Measurements from ENCODE around the gene EPB41L4A. TPM values are rescaled to one million over a fixed set of nuclear protein-coding genes. Genes with fewer than 3 reads are reported as not detected.
"Not testable (repeated sequence)": the region's sequence is repeated elsewhere in the genome, so short reads cannot be mapped to it uniquely, and the experiment has no call there.

The EPB41L4A gene
- total RNA-seq, 1 donor from 2014 or later = 13.4 TPM

DNA sequence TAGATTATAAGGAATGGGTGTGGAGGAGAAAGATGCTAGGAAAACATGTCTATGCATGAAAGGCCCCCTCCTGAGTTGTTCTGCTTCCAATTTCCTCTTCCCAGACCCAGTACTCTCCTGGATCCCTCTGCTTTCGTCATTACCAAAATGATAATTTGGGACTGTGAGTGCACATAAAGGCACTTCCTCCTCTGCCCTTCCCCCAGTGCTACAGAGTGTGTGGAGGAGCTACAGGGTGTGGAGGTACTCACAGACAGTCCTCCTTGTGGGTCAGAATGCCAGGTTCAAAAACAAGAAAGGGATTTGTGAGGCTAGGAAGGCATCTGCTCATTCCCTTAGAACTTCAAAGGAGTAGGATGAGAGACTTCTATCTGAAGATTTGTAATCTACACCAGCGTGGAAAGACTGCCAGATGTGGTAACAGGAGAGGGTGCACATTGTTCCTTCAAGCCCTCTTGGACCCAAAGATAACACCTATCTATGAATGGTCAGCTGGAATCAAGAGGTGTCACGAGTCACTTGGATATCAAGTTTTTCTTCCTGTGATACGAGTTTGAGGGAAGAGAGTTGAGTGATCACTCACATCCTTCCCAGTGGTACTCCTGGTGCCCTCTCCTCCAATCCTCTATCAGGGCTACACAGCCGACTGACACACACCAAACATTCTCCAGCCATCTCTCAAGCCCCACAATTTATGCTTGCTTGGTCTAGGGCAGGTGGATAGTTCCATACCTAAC, 201.1 kb downstream of the EPB41L4A start:
- no peak for DNase-seq (ENCODE audit: low read depth, low spot score)

DNA sequence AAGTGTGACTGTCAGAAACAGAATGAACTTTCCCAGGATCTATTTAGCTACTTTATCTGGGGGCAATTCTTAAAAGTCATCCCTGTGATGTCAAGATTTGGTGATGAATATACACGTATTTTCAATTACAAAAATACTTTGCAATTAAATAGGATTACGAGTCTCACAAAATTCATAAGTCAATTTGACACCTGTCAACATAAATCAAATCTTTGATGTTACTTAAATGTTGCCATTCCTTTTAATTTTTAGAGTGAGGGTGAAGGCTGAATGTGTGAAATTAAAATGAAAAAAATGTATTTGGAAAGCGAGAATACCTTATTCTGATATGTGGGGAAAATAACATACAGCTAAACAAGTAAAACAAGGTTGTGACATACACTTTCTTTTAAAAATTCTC, 202.9 kb downstream of the EPB41L4A start:
- no peak for DNase-seq (ENCODE audit: low read depth, low spot score)

DNA sequence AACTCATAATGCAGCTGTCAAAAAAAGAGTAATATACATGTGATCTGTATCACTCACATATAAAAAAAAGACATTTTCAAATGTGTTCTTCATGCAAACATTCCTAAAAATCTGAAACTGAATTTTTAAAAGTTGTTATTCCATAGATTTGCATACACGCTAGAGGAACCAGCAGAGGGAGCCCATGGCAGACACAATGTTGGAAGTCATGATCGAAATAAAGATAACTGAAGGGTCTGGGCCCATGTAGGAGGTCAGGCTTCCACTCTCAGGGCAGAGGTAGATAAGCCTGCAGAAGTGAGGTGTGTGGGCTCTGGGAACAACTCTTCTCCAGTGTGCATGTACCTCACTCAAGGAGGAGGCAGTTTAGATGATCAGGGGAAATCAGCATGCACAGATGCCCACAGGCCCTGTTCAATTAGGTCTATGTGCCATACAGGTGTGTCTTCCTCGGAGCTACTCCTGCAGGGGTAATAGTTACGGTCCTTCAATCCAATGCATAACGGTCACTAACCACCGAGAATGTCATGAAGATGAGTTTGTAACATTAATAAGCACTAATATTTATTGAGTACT, 208.6 kb downstream of the EPB41L4A start:
- peak; percentile 11 for DNase-seq (ENCODE audit: low read depth, low spot score)

DNA sequence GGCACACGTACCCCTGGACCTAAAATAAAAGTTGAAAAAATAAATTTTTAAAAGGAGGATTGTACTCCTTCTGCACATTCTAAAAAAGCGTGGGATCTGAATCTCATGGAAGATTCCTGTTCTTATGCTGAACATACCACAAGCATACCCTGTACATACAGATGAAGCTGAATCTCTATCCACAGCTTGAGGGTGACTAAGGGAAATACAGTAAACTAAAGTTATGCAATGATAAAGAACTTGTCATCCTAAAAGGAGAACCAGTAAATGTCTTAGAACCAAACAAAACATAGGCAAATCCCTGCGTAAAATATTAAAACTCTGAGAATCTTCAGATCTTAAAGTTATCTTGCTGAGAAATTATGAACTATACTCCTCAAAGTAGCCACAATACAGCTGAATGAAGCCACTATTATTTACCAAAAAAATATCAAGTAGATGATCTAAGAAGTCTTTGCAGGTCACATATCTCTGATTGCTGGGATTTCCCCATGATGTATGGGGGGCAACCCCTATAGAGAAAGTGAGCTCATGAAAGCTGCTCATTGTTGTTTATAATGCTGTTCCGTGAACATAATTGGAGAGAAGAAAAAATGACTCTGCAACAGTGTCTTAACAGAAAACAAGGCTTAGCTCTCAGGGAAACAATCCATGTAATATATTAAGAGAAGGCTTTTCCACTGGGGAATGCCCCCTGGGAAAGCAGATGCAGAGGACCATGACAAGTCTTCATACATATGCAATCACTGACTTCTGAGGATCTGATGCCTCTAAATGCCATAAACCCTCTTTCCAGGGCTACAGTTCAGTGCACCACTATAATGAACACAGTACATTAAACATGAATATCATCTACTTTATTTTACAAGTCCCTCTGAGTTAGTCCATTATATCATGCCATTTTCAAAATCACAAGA, 210.1 kb downstream of the EPB41L4A start:
- no peak for DNase-seq (ENCODE audit: low read depth, low spot score)

DNA sequence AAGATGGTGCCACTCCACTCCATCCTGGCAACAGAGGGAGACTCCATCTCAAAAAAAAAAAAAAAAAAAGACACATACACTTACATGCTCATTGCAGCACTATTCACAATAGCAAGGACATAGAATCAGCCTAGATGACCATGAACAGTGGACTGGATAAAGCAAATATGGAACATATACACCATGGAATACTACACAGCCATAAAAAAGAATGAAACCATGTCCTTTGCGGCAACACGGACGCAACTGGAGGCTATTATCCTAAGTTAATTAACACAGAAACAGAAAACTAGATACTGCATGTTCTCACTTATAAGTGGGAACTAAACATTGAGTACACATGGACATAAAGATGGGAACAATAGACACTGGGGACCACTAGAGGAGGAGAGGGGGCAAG, 210.9 kb downstream of the EPB41L4A start:
- not testable (repeated sequence) for DNase-seq (ENCODE audit: low read depth, low spot score)

DNA sequence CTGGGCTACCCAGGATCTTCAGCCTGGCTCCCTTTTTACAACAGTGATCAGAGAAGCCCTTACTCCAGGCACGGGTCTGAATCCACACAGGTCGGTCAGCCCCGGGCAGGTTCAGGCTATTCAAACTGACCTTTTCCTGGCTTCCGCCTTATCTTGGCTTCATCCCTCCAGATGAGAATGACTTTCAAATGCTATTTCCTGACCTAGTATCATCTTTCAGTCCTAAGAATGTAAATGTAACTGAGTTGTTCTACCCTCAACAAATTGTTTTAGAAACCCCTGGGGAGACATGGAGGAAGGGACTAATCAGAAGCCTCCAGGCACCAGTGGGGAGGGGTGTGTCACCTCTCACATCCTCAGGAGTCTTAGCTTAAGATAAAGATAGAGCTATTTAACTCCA, 213.2 kb downstream of the EPB41L4A start:
- no peak for DNase-seq (ENCODE audit: low read depth, low spot score)

DNA sequence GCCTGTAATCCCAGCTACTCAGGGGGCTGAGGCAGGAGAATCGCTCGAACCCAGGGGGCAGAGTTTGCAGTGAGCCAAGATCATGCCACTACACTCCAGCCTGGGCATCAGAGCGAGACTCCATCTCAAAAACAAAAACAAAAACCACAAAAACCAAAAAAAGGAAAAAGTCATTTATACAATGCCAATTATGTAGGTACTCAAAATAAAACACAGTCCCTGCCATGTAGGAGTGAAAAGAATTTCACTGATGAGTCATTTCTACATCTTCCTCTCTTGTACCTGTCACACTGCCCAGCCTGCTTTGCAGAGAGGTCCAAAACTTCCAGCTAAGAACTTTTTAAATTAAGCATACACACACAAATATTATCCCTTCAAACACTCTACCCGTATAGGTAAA, 215.8 kb downstream of the EPB41L4A start:
- no peak for DNase-seq (ENCODE audit: low read depth, low spot score)

DNA sequence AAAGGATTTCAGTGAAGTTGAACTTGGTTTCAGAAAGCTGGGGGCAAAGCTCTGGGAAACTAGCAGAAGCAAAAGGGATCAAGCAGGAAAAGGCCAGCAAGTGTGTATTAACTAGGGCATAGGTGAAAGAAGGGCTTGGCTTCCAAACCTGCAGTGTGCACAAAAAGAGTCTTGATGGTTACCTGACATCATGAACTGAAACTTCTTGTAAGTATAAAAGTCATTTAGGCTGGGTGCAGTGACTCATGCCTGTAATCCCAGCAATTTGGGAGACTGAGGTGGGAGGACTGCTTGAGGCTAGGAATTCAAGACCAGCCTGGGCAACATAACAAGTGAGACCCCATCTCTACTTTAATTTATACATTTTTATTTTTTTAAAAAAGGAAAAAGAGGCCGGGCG, 216.4 kb downstream of the EPB41L4A start:
- no peak for DNase-seq (ENCODE audit: low read depth, low spot score)

DNA sequence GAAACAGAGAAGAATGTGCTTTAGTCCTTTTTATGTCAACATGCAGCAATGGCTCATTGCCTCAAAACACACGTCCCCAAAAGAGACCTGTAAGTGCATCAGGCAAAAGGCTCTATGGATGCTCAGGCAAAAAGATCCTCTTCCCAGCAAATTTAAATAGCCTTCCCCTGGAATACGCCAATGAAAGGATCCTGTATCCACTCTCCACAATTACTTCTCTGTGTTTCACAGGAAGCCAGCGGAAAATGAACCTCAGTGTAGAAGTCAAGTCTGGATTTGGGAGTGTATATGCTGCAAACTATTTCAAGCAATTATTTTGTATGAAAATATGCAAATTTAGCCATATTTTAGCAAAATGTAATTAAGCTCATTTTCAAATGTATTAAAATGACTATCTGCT, 217.9 kb downstream of the EPB41L4A start:
- no peak for DNase-seq (ENCODE audit: low read depth, low spot score)

DNA sequence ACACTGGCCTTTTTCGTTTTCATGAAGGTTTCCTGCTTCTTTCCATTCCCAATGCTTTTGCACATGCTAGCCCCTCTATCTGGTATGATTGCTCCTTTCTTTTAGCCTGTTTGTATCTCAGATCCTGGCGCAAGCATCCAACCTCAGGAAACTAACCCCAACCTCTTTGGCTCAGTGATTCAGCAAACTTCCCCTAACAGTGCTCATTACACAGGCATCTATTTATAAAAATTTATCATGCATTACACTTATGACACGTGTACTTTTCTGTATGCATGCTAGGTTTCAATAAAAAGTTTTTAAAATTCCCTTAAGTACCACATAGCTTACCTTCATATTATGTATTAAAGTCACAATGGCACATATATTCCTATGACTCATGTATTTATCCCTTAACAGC, 218.9 kb downstream of the EPB41L4A start:
- DNase-seq (ENCODE audit: low read depth, low spot score) = no peak

DNA sequence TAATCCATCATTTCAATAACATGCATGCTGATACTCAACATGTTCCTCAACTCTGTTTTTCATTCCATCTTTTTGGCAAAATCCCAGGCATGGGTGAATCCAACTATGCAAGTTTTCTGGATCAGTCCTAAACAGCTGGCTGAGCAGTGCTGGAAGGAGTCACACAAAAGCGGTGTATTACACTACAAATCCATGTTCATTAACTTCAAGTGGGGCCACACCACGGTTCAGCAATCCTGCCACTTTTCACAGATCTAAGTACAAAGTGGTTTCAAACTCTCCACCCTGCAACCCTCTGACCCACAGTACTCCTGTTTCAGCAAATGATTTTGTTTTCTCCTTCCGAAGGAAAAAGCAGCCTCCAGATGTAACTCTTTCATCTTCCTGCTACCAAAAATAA, 222.5 kb downstream of the EPB41L4A start:
- DNase-seq (ENCODE audit: low read depth, low spot score) = no peak

DNA sequence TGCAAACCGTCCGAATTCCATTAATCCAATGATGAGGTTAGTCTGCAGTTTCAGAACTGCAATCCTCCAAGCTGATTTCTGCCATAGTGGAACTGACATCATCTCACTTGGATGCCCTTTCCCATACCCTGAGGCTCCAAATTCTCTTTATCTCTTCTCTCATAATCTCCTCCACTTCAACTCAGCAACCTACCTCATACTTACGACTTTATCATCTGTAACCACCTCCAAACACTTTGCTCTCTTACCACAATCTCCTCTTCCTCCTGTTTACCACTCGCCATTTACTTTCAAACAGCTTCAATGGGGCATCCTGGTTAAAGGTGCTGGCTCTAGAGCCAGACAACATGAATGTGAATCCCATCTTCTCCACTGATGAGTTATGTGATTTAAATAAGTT, 223.2 kb downstream of the EPB41L4A start:
- no peak for DNase-seq (ENCODE audit: low read depth, low spot score)

DNA sequence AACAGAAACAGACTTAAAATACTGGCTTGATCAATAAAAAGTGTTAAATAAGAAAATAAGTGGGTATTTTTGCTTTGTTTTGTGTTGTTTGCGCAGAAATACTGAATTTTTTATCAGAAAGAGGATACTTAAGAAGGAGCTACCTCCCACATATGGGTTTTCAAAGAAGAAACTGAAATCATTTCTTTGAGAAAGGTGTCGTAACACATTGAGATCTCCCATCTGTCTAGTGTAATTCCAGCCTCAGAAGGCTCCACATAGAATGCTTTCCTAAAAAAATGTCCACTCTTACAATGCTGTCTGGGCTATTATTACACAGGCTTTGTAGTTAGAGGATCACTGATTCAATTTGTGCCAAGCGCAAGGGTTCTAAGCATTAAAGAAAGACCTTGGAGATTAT, 226.2 kb downstream of the EPB41L4A start:
- DNase-seq (ENCODE audit: low read depth, low spot score) = no peak

DNA sequence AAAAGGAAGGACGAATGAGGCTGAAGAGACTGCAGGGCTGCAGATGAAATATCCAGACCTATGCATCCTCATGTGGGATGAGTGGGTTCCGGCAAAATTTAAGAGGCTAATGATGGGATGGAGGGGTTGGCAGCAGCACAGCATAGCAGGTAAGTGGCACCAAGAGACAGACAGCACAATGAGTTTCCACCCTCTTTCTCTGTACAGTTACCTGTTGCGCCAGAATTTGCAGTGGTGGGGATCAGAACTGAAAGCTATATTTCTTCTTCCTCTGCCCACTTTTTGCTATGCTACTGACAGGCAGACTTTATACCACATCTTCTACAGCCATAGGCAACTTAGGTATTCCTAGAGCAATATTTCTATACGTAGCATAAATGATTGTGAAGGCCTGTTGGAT, 227.0 kb downstream of the EPB41L4A start:
- DNase-seq (ENCODE audit: low read depth, low spot score) = no peak

DNA sequence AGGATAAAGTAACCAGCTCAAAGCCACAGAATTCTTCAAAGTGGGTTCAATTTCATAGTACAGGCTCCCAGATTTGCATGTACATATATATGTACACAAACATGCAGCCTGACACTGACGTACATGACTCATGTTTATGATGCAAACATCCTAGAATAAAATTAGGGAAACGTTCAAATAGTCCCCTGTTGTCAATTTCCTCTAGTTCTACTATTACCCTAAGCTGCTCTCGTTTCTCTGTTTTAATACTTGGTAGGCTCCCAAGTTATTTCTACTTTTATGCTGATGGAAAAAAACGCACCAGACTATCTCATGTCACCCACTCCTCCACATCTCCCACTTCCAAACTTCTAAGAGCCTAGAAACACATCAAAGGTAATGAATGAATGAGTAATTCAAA, 229.7 kb downstream of the EPB41L4A start:
- DNase-seq (ENCODE audit: low read depth, low spot score) = no peak

DNA sequence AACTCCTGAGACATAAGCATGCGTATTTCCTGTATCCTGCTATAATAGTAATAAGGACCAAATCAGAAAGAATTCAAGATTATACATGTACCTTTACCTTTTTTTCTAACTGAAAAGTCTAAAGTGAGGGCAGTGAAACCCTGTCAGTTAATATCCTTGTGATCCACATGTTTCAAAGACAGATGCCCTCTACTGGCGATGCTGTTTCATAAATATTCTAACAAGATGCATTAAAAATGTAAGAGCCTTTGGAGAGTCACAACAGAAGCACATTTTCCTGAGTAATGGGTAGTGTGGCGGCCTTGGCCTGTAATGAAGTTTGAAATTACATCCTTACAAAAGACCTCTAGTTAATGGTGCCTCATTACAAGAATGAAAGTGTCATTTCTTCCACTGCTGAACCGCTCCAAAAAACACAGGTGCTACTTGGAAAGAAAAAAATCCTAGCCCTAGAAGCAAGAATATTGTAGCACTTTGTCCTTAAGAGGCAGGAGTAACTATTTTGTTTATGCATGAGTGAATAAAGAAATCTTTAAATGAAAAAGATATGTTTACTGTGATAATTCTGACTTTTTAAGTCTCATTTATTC, 232.6 kb downstream of the EPB41L4A start:
- DNase-seq (ENCODE audit: low read depth, low spot score) = no peak

DNA sequence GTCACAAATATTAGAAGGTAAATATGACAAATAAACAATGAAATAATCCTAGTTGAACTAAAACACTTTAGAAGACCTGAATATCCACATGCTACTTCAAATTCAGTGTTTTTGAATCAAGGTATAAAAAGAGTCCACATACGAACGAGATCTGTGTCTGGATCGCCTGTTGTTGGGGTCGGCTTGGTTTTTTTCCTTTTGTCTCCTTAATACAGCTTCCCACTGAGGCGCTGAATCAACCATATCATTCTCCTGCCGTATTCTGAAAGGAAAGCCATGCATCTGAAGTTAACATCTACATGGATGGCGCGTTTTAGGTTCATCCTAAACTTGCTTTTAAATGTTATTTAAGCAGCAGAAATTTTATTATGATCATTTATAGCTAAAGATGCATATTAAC, 235.2 kb downstream of the EPB41L4A start:
- no peak for DNase-seq (ENCODE audit: low read depth, low spot score)

DNA sequence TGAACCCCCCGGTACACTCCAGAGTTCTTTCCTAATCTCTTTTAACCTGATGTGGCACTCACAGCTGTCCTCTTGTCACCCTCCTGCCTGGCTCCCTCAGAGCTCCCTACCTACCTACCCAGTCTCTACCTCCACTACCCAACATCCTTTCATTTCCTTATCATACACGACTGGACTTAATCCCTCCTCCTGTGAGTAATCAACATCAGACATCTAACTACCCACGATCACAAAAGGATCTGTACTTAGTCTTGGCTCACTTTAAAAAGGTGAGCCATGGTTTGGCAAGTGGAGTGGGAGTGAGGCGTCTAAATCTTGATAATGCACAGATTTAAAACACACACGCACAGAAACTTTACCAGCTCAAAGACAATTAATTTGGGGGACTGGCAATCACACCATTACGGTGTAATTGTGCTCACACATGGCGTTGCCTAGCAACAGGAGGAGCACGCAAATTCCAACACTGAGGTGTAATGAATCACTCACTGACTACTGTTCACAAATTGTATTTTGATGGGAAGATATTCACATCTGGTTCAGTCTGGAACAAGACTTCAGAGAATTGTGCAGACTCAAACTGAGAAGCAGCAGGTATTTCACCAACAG, 235.9 kb downstream of the EPB41L4A start:
- DNase-seq (ENCODE audit: low read depth, low spot score) = no peak

DNA sequence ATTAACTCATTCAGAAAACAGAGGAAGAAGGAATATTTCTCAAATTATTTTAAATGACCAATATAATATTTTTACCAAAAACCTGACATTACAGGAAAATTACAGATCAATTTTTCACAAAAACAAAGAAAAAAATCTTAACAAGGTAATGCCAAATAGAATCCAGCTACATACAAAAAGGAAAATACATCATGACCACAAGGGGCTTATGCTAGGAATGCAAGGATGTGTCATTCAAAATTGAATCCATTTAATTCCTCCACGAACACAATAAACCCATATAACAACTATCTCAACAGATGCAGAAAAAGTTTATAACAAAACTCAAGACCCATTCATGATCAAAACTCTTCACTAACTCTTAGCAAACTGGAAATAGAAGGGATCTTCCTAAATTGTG, 239.8 kb downstream of the EPB41L4A start:
- DNase-seq (ENCODE audit: low read depth, low spot score) = no peak

DNA sequence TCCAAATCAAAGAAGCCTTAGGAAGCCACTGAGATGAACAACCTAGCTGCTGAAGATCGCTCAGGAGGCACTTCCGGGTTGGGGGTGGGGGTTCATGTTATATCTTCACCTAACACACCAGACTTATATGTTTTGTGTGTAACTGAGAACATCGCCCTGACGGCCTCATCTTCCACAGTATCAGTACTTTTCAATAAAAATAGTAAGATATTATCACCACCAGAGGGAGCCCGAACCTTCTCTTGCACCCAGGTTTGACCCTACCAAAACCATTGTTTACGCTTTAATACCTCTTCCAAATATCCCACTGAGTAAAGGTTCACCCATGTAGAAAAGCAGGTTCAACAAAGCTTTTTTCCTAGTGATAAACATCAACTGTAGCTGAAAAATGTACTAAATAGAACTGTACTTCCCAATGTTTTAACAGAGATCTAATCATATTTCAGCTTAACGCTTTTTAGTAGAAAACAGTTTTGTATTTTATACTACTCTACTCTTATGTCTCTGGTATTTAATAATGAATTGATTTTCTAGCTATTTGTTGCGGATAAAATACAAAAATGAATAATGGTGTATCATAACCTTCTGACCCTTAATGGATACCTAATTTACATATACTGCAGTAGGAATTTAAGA, 244.0 kb downstream of the EPB41L4A start:
- DNase-seq (ENCODE audit: low read depth, low spot score) = no peak

Data from pulmonary artery endothelial cell (primary cell).